Effector CD8-positive, alpha-beta T cell (primary cell): Measurements from ENCODE around the gene HSBP1.
A peak's percentile ranks its signal among the peaks of the same experiment; 100 is the strongest.

Experiments
- DNase-seq: peaks from one replicate; lab custom pipeline; 2025; lab: John Stamatoyannopoulos, UW

HSBP1 gene

GRCh38 chr16:83803811-83804210, 4.0 kb upstream of the HSBP1 start:
- DNase-seq, result no peak

- no peak for DNase-seq
Observed at GRCh38 chr16:83804366-83804765, 3.4 kb upstream of the HSBP1 start.

DNA sequence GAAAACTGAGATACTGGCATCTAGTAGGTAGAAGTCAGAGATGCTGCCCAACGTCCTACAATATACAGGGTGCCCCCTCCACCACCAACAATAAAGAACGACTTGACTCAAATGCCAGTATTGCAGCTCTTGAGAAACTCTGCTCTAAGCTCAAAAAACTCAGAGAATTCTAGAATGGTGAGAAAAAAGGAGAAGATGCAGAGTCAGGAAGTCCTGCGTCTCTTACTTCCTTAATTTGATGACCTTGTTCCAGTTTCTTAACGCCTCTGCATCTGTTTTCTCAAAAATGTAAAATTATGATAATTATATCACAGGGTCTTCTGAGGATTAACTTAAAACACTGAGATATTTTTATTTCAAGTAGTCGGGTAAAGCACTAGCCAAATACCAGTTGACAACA, 1.7 kb upstream of the HSBP1 start:
- no peak for DNase-seq

GRCh38 chr16:83806731-83807130, 1.0 kb upstream of the HSBP1 start:
- DNase-seq, result no peak

DNA sequence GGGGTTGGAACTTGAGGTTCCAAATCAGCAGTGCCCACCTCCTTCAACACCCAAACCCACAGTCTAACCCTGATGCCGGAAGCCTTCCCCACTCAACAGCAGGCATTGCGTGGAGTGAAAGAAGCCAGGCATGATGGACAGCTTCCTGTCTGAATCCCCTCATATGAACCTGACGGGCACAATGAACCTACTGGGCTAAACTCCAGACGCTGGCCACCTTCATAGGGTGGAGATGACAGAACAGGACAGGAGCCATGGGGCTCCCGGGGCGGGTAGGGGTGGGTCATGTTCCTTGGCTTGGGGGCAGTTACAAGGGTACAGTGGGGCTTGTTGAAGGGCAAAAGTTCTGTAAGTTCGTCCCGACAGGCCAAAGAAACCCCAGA, 460 bp upstream of the HSBP1 start:
- DNase-seq, result no peak

DNA sequence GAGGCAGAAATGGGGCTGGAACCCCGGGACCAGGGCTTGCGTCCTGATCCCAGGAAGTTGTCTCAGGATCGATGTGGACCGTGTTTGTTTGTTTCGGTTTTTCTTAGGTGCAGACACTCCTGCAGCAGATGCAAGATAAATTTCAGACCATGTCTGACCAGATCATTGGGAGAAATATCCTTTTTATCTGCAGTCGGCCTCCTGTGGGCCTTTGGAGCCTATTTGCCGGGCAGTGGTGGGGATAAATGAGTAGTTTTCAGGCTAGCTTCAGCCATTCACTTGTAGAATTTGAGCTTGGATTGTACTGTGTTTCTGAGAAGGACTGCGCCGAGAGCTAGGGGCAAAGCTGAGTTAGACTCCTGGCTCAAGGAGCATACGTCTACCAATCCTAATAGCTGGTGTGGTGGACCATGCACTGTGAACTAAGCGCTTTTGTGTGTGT, 816 bp downstream of the HSBP1 start:
- no peak for DNase-seq

- DNase-seq, result no peak
Observed at GRCh38 chr16:83809092-83809491, 1.3 kb downstream of the HSBP1 start.

GRCh38 chr16:83810901-83811300, 3.1 kb downstream of the HSBP1 start:
- no peak for DNase-seq

DNA sequence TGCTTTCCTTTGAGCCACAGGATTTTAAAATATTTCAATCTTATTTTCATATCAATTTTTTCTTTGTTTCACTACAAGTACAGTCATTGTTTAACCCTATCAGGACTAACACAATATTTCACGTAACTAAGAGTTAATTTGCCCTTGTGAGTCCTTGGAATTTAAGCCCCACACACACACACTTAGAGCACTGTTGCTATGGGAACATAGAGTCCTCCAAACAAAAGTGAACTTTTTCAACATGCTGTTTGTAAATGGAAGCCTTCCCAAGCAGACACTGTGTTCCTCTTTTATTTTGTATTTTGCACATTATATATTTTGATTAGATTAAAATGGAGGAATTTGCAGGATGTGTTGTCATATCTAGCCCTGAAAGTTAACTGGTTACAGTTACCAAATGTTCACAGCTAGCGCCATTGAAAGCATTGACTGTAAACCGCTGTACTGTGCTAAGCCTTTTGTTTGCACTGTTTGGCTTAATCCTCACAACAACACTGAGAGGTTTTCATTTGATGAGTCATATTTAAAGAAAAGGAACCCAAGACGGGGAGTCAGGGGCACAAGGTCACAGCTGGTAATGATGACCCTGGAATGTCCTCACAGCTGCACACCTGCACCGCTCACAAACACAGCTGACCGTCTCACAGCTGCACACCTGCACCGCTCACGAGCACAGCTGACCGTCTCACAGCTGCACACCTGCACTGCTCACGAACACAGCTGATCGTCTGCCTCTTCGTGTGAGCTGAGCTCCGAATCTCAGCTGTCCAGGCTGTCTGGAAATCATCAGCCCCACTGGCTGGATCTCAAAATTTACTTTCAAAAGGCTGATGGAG, 6.3 kb downstream of the HSBP1 start:
- no peak for DNase-seq

DNA sequence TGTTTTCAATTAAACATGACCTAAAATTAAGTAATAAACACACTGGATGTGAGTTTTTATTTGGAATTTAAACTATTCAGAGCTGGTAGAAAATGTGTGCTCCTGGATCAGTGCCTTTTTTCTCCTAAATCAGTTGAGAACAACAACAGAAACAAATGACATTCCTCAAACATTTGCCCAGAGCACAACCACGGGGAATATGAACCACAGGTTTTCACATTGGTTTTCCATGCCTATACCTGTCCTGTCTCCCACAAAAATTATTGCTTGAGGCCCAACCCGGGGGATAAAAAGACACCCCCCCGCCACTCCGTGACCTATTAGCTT, 6.8 kb downstream of the HSBP1 start:
- no peak for DNase-seq

DNA sequence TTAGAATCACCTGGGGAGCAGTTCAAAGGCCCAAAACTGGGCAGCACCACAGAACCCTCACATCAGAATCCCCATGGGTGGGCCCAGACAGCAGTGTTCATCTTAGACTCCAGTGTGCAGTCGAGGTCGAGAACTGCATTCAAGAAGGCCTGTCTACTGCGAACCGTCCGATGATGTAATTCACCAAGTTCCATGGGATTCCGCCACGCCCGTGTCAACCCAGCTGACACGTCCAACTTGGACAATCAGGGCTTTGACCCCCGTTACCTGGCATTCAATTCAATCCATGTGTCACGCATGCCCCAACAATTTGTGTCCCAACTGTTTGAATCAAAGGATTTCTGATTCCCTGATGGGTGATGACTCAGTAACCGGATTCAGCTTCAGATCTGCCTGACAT, 9.2 kb downstream of the HSBP1 start:
- no peak for DNase-seq

DNA sequence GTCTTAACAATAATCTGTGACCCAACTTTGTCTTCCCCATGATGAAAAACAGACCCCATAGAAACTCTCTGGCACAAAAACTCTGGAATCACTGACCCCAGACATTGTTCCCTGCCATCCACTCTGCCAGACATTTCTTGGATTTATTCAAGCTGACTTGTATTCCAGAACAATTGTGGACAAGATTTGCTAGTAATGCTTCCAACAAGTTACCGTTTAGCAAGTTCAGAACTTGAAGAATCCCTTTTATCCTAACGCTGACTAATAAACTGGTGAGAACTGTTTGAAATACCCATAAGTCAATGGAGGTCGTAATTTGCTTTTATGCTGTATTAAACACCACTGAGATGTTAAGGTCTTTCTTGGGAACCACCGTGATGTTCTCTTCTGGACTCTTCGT, 10.5 kb downstream of the HSBP1 start:
- no peak for DNase-seq

- DNase-seq, result no peak
Observed at GRCh38 chr16:83819361-83819760, 11.6 kb downstream of the HSBP1 start.

DNA sequence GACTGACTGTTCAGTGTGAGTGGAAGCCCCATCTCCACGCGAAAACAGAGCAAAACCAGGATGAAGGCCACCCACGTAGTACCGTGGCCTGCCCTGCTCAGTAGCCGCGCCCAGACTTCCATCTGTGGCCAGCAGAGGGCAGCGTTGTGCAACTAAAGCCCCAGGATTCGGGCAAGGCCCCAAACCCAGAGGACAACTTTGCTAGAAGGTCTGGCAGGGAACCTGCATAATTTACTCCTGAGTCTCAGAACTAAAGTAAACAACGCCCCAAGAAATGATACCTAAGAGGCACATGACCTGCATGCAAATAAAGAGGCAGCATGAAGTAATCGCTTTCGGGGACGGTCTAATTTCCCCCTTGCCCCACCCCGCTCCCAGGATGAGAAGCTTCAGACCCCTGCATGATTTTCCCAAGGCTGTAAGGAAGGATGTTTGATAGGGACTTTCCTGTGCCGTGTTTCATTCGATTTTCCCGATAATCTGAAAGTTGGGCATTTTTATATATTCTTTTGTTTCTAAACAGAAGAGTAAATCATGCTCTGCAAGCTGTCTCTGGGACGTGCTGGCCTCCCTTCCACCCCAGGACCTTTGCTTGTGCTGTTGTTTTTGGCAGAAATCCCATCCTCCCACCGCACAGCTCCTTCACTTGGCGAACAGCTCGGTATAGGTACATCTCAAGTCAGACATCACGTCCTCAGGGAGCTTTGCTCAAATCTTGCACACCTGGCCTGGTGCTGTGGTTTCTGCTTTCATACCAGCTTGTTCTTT, 18.6 kb downstream of the HSBP1 start:
- DNase-seq, result peak; percentile 66

DNA sequence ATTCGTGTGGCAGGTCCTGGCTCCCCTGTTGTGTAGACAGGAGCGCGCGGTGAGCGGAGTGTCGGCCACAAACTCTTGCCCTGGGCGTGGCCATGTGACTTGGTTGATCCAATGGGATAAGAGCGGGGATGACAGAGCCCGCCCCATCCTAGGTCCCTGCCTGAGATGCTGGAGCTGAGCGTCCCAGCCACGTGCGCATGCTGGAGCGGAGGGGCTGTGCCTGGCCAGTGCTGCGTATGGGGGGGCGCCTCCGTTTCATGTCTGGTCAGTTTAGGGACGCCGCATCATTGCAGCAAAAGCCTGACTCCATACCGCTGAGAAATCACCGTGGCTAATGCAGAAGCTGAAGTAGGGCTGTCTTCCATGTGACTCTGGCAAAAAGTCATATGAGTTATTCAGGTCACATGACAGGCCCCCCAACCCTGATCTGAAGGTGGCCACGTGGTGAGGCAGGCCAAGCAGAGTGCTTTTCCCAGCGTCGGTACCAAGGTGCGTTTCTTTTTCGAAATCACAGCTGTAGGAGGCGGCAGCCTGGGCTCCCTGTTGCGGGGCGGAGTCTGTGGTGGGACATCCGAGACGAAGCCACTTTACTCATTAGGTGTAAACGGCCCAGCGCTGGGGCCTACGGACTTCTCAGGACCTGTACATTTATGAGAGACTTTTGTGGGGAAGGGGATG, 22.5 kb downstream of the HSBP1 start:
- no peak for DNase-seq

GRCh38 chr16:83830769-83831455, 23.1 kb downstream of the HSBP1 start:
- DNase-seq, result no peak

GRCh38 chr16:83831456-83831987, 23.7 kb downstream of the HSBP1 start:
- no peak for DNase-seq

DNA sequence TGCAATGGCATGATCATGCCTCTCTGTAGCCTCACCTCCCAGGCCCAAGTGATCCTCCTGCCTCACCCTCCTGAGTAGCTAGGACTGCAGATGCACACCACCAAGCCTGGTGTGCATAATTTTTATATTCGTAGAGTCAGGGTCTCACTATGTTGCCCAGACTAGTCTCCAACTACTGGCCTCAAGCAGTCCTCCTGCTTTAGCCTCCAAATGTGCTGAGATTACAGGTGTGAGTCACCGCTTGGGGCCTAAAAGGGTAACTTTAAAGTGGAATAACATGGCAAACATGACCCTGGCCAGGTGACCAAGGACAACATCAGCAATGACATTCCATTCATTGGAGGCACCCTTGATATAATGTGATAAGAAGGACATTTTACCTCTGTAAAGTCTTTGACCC, 26.1 kb downstream of the HSBP1 start:
- DNase-seq, result no peak

DNA sequence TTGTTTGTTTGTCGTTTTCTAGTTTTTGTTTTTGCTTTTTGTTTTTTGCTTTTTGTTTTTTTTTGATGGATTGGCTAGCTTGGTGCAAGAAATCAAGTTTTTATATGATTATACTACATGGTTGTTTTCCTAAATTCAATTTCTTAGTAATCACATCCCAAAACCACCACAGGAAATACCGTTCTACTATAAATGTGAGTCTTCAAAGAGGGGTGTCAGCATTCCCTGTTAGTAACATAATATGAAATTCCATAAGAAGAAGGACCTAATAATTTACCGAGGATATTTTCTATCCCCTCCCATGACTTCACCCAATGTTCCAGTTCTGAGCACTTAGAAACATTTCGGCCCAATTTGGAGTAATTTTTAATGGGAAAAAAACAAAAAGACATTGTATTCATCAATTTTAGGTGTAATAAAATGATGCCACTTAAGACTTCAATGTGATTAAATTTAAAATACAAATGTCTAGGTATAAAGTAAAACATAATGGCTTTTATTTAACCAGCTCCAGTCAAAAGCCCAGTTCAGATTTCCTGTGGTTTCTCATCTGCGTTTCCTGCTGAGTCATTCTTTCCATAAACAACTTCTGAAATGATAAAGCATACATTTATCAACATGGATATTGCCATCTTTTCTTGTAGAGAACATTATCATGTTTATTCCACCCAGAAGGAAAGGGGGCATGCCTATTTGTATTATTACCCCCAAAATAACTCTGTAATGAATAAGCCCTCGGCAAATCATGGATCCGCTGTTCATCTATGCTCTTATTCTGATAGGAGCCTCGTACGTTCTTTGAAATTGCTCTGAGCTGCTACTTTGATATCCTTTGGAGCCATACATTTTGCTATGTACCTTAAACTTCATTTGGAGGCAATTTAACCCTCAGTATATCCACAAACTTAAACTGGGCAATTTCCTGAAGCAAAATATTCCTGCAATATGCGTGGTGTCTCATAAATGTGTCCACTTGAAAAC, 28.1 kb downstream of the HSBP1 start:
- DNase-seq, result no peak

GRCh38 chr16:83837566-83837965, 29.8 kb downstream of the HSBP1 start:
- no peak for DNase-seq

GRCh38 chr16:83838151-83838550, 30.4 kb downstream of the HSBP1 start:
- no peak for DNase-seq
